HG03060 (cell line): ENCODE data around the gene CACNA1G.

ENCODE experiments used
- ATAC-seq: cut with Tn5 transposase; IDR thresholded peaks from one replicate; pipeline ENCODE4 v1.9.1; 2021; ENCODE audit warnings: low read depth, moderate number of reproducible peaks; ENCODE audit not compliant: unreplicated experiment

CACNA1G gene

DNA sequence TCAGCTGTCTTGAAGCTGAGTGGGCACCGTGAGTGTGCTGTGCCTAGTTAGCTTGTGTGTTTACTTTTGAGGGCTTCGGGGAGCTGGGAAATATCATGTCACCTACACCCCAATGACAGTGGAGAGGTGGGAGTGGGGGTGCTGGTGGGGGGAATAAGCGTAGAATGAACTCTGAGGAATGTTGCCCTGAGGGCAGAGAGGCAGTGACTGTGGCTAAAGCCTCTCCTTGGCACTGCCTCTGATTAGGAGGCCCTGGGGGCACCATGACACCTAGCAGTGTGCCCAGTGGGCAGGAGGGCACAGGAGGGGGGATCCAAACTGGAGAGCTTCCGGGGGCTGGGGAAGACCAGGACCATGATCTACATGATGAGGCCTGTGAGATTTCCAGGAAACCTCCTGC lies 24.8 kb downstream of the CACNA1G start:
- no peak for ATAC-seq

DNA sequence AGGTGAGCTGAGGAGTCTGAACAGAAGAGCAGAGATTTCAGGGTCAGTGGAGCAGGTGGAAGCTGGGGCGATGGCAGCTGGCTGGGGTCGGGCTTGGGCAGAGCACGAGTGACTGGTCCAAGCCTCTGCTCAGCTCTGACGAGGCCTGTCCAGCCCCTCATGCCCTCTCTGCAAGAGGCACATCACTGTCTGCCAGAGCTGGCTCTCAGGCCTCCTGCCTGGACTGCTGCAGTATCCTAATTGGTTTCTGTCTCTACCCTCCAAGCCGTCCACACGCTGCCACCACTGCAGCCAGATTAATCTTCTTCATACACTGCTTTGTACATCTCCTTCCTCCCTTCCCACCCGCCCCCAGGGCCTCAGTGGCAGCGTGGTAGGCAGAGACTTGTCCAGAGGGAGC lies 25.4 kb downstream of the CACNA1G start:
- no peak for ATAC-seq

DNA sequence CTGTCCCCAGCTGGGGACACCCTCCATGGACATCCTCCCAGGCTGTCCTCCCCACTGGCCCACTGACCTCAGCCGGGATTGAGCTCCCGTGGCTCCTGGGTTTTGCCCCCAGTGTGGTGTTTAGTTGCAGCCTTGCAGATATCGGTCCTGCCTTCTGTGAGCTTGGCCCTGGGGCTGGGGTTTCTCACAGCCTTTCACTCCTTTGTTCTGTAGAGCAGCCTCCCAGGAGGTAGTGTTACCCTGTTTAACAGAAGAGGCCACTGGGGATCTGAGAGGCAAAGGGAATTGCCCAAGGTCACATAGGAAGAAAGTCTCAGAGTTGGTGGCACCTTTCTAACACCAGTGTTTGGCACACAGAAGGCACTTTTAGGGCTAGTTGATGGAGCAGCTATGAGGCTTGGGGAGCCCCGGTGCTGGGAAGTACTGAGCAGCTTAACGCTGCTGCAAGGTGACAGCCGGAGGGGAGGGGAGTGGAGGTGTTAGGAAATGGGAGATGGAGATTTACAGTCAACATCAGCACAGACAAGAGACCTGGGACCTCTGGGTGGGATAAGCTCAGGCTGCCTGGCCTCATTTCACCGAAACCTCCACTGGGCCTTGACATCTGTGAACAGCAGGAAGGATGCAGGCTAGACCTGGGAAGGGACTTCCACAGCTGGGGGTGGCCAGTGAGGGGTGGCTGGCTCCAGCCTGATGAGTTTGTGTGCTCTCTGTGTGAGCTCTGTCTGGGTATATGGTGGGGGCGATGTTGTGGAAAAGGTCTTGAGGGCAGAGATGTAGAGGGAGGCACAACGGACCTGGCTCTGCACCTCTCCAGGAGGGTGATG lies 26.1 kb downstream of the CACNA1G start:
- ATAC-seq, result no peak

DNA sequence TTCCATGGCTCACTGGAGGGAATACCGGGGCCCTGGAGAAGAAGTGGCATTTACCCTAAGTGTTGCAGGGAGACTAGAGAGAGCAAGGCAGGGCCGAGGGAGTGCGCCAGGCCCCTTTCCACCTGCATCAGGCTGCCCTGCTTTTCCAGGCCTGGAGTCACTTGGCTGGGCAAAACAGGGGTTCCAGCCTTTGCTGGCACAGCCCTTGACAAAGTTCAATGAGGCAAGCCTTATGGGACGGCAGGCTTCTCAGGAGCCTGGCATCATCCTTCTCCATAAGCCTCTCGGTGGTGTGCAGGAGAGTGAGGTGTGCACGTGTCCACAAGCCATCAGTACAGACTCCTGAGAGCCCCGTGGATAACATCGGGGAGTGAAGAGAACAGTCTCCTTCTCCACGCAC lies 27.1 kb downstream of the CACNA1G start:
- no peak for ATAC-seq

DNA sequence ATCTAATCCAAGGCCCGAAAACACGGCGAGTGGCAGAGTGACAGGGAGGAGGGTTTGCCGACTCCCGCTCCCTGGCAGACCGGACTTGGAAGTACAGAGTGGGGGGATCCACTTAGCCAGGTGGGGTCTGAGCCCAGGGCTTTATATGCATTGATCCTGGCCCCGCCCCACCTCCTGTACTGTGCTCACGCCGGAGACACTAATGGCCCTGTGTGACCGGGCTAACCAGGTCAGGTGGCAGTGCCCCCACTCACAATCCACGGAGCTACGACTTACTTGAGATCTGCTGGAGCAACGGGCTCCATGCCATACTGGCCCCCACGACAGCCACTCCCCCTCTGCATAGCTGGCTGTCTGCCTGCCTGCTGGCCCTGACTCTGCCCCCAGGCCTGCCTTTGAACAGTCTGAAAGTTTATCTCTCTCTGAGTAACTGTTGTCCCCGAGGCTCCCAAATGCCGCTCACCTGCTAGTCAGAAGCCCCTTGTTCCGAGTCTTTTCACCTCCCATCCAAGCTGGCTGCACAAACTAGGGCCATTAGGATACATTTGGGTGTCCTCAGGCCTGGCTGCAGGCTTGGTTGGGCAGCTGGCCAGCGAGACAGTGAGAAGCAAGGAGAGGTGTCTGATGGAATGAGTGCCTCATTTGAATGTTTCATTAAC lies 28.0 kb downstream of the CACNA1G start:
- ATAC-seq, result no peak

DNA sequence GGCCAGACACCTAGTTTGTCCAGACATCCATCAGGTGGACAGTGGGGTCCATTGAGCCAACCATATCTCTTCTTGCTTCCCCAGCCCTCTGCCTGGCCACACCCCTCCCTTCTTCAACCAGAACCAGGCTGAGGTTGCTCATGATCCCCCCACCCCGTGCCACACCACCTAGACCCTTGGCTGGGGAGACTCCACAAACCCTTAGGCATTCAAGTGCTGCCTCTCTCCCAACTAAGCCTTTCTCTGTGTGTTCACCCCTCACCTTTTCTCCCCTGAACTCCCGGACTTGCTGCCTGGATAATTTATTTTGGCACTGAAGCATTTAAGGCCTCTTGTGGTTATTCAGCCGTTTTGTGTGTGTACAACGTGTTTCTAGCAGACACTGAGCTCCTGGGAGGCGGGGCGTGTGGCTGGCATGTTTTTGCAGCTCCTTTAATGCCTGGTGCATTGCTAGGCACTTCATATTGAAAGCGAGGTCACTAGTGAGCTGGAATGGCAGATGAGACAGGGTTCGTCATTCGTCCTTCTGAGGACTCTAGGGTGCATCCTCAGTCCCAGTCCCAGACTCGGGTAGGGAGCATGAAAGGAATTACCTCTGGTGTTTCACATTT lies 28.7 kb downstream of the CACNA1G start:
- no peak for ATAC-seq

DNA sequence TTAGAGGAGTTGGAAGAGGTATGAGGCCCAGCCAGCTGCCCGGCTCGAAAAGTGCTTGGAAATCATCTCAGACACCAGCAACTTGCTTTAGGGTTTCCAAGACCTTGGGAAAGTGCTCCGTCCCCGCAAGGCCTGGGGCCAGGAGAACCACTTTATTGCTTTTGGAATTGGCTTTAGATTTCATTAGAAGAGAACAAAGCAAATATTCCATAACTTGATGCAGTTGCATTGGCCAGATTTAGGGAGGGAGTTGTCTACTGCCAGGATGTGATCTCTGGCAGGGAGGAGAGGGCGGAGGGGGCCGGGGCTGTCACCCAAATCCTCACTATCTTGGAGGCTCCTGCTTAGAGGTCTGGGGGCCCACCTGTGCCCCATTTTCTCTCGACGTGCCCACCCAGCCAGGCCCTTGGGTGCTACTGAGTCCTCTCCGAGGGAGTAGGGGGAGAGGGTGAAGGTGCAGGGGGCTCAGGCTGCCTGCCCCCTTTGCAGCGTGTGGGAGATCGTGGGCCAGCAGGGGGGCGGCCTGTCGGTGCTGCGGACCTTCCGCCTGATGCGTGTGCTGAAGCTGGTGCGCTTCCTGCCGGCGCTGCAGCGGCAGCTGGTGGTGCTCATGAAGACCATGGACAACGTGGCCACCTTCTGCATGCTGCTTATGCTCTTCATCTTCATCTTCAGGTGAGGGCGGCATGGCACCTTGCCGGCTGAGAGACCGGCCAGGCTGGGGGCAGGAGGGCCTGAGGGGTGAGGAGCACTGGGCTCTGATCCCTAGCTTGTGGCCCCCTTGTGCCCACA lies 30.6 kb downstream of the CACNA1G start:
- ATAC-seq, result no peak

DNA sequence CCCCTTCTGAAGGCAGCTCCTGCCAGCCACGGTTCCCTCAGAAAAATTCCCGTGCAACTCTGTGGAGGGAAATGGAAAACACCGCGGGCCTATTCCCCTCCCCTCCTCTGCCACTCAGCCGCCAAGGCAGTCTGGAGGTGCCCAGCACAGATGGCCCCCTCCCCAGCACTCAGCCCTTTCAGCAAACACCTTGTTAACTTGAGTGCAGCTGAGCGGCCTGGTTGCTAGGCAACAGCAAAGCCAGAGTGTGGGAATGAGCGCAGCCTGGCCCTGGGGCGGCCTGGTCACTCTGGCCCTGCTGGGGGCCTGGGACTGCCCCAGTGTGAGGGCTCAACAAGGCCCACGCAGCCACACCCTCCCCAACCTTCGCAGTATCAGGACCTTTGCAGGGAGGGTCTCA lies 32.8 kb downstream of the CACNA1G start:
- no peak for ATAC-seq

DNA sequence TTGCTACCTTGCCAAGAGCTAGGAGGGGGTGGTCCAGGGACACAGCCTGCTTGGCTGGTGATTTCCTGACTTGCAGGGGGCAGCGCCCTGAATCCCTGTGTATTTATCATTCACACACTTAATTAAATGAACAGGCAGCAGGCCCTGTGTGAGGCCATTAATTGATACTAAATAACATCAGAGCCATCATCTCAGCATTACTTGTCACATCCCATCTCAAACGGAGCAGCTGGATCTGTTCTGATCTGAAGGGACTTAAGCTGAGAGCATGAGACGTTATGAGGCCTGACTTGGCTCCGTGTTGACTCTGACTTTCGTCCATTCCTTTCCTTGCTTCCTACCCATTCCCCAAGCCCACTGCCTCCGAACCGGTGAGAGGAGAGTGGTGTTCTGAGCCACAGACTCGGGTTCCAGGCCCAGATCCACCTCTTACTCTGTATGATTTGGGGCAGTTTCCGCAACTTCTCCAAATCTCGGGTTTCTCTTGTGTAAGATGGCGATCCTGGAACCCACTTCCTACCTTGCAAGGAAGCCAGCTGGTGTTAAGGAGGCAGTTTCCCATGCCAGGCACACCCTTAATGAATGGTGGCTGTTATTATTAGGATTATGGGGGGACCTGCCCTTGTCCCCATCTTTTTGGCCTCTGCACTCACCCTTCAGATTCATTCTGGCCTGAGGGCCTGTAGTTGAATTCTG lies 33.8 kb downstream of the CACNA1G start:
- no peak for ATAC-seq

DNA sequence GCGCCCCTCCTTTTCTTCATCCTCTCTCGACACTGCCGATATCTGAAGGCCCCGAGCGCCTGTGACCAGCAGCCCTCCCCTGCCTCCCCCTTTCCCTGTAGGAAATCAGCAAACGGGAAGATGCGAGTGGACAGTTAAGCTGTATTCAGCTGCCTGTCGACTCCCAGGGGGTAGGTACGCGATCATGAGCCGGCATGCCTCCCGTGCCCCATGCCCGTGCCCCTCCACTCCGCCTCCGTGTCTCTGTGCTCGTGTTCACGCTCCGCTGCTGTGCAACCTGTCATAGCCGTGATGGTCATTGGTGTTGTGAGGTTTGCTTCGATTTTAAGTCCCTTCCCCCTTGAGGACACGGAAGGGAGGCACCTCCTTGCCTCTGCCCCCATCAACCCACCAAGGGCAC lies 34.4 kb downstream of the CACNA1G start:
- no peak for ATAC-seq

DNA sequence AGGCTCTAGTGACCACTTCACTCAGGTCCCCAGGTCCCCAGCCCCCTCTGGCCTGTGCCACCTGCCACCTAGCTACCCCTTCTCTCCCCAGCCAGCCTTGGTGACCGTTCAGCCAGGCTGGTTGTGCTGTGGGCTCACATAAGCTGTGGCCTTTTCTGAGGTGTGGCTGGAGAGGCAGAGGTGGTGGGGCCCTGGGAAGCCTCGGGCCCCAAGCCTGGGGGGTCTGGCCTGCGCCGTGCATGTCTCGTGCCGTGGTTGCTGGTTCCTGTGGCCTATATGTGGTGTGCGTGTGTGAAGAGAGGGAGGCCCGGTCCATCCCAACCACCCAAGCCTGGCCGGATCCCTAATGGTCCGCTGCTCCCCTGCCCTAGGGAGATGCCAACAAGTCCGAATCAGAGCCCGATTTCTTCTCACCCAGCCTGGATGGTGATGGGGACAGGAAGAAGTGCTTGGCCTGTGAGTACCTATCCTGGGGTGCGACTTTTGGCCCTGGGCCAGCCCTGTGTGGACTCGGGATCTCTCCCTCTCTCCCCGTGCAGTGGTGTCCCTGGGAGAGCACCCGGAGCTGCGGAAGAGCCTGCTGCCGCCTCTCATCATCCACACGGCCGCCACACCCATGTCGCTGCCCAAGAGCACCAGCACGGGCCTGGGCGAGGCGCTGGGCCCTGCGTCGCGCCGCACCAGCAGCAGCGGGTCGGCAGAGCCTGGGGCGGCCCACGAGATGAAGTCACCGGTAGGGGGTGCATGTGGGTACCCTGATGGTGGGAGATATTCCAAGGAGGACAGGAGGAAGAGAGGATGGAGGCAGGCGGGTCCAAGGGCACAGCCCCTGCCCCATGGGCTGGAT lies 35.9 kb downstream of the CACNA1G start:
- no peak for ATAC-seq

DNA sequence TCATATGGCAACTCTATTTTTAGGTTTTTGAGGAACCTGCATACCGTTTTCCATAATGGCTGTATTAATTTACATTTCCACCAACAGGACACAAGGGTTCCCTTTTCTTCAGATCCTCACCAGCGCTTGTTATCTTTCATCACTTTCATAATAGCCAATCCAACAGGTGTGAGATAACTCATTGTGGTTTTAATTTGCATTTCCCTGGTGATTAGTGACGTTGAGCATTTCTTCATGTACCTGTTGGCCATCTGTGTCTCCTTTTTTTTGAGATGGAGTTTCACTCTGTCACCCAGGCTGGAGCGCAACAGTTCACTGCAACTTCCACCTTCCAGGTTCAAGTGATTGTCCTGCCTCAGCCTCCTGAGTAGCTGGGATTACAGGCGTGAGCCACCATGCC lies 38.0 kb downstream of the CACNA1G start:
- ATAC-seq, result no peak

DNA sequence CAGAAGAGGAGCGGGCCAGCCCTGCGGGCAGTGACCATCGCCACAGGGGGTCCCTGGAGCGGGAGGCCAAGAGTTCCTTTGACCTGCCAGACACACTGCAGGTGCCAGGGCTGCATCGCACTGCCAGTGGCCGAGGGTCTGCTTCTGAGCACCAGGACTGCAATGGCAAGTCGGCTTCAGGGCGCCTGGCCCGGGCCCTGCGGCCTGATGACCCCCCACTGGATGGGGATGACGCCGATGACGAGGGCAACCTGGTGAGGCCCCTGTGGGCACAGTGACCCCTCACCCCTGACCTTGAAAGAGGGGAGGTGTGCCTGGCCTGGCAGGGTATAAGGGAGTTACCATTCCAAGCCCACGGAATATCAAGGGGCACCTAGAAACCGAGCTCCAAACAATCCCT lies 39.1 kb downstream of the CACNA1G start:
- ATAC-seq, result no peak

DNA sequence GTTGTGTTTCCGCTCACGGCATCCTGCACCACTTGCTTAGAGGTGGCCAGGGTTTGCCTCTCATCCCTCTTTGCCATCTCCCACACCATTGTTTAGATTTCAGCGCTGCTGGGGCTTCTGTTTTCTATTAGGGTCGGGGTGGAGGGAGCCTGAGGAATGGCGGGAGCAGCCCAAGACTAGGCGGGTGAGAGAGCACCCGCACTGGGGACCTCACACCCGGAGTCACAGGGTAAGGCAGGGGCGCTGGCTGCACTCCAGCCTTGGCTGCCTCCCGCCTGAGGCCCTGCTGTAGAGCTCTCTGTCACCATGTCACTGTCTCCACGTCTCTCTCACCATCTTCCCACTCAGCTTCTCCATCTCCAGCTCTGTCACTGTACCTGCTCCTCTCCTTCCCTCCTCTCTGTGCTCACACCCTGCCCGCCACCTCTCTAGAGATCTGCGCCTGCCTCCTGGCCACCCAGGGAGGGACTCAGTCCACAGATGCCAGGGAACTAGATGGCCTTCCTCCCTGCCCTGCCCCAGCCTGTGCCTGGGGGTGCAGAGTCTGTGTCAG lies 41.4 kb downstream of the CACNA1G start:
- ATAC-seq, result no peak

DNA sequence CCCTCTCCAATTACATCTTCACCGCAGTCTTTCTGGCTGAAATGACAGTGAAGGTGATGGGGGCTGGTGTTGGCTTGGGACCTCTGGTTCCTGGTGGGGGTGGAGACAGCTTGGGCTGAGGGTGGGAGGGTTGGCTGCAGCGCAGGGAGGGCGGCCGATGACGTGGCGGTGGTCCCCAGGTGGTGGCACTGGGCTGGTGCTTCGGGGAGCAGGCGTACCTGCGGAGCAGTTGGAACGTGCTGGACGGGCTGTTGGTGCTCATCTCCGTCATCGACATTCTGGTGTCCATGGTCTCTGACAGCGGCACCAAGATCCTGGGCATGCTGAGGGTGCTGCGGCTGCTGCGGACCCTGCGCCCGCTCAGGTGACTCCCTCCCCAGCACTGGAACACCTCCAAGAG lies 42.3 kb downstream of the CACNA1G start:
- ATAC-seq, result no peak

DNA sequence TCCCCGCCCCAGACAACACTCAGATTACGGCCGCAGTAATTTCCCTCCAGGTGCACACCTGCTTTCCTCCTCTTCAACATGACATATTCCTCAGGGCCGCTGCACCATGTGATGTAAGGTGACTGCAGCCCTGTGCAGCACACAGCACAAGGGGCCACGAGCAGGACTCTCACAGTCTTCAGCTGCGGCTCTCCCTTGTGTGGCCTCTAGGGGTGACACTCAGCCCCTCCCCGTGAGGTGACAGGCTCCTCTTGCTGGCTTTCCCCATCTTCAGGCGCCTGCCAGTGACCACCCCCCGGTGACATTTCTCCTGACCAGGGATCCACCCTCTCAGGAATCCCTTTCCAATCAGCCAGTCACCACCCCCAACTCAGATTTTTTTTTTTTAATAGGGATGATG lies 42.8 kb downstream of the CACNA1G start:
- ATAC-seq, result no peak

DNA sequence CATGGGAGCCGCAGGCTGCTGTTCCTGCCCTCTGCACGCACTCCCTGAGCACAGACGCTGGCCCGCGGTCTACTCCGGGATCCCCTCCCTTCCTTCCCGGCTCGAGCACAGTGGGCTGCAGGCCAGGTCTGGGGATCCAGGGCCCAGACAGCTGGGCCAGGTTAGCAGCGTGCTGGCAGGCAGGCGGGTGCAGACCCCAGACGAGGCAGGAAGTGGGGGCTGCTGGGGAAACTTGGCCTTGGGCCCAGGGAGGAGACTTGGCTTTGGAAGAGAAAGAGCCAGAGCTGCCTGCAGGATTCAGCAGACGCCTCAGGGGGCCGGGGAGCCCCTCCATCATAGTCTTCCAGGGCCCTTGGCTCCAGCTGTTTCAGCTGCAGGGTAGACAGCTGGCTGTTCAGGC lies 44.0 kb downstream of the CACNA1G start:
- no peak for ATAC-seq

DNA sequence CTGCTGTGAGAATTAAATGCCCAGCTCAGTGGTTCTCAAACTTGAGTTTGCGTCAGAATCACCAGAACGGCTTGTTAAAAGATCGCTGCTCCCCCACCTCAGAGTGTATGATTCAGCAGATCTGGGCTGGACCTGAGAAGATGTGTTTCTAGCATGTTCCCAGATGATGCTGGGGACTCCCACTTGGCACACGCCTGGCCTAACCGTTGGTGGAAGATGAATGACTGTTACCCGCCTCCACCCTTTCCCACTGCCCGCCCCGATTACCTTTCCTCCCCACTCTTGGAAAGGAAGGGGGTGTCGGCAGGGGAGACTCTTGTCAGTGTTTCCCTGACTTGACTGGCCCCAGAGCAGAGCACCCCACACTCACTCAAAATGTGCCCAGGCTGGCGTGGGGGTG lies 44.9 kb downstream of the CACNA1G start:
- ATAC-seq, result no peak

DNA sequence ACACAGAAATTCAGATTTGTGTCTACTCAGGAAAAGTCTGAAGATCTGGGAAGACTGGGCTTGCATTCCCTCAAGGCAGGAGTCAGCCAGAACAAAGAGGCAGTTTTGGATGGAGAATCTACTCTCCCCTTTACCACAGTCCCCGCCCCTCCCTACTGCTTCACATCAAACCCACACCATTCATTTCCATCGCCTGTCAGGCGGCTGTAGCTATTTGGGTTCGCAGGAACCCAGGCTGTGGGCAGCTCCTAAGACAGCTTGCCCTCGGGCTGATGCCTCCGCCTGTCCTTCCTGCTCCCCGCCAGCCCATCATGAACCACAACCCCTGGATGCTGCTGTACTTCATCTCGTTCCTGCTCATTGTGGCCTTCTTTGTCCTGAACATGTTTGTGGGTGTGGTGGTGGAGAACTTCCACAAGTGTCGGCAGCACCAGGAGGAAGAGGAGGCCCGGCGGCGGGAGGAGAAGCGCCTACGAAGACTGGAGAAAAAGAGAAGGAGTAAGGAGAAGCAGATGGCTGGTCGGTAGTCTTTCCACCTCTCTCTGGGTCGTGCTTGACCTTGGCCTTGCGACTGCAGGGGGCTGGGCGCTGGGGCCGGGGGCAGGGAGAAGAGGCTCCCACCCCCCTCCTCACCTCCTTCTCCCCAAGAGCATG lies 47.1 kb downstream of the CACNA1G start:
- ATAC-seq, result no peak
